B cell (primary cell): Measurements from ENCODE around the gene COASY.

Experiments
- CTCF ChIP-seq: fragments of 200-600 bp; IDR thresholded peaks from one replicate; pipeline ENCODE4 v1.8.0; 2022; ENCODE audit warnings: antibody characterized with exemption, mild to moderate bottlenecking
- EZH2 ChIP-seq: IDR thresholded peaks from 2 replicates; pipeline ENCODE4 v1.6.1; 2012; ENCODE audit warnings: borderline replicate concordance, low read depth, mild to moderate bottlenecking, moderate library complexity, low read length; ENCODE audit not compliant: insufficient read depth, poor library complexity, severe bottlenecking

- TF ChIP-seq CTCF (no peak), EZH2 (no peak)
These were observed 1.2 kb downstream of the COASY start for GRCh38 chr17:42563143-42563509.
